NCI-H82 treated with DMSO at 0.1 percent for 48 hours (cell line): Measurements from ENCODE around the gene EML3.
A peak's percentile ranks its signal among the peaks of the same experiment; 100 is the strongest.
"Not testable (repeated sequence)": the region's sequence is repeated elsewhere in the genome, so short reads cannot be mapped to it uniquely, and the experiment has no call there.

Source experiments
- DNase-seq: peaks from one replicate; lab custom pipeline; 2025; ENCODE audit not compliant: unreplicated experiment; lab: John Stamatoyannopoulos, UW

EML3 gene

DNA sequence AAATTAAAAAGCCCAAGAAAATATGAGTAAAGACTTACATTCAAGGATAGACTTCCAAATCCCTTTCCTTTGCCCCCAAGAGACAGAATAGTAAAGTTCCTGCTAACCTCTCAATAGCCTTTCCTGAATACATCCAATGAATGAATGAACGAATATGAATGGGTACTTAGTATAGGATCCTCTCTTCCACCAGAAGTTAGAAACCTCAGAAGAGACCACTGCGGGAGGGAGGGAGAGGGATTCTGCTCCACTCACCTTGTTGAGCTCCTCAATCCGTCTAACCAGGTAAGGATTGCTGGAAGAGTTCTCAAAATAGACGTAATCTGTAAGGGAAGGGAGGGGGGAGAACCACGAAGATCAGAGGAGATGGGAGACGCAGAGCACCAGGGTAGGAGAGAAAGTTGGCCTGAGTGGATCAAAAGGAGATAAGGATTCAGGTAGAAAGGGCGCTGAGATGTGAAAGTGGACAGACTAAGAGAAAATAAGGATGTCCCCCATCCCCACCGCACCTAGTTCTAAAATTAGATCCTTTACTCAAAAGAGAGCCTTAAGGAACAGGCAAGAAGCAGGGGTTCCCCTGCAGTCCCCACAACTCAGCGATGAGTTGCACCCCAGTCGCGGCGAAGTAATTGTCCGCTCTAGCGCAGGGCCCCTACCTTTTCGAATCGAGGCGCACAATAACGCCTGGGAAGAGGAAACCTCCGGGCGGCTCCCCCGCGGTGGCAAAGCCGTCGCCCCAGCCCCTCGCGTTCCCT lies 12.0 kb downstream of the EML3 start:
- no peak for DNase-seq

DNA sequence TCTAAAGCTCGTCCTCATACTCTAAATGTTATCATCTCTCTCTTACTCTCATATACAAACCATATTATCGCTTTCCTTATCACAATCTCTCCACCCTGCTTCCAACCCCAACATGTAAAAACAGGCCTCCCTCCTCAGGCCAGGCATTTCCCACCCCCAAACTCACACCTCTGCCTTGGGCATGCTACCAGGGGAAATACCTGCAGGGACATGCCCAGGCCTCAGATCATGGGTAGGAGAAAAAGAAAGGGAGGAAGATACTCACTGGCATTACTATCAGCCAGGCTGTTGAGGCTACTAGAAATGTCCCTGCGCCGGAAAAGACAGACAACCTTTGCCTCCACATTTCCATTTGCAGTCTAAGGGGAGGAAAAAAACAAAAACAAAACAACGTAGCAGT lies 12.7 kb downstream of the EML3 start:
- DNase-seq = no peak

DNA sequence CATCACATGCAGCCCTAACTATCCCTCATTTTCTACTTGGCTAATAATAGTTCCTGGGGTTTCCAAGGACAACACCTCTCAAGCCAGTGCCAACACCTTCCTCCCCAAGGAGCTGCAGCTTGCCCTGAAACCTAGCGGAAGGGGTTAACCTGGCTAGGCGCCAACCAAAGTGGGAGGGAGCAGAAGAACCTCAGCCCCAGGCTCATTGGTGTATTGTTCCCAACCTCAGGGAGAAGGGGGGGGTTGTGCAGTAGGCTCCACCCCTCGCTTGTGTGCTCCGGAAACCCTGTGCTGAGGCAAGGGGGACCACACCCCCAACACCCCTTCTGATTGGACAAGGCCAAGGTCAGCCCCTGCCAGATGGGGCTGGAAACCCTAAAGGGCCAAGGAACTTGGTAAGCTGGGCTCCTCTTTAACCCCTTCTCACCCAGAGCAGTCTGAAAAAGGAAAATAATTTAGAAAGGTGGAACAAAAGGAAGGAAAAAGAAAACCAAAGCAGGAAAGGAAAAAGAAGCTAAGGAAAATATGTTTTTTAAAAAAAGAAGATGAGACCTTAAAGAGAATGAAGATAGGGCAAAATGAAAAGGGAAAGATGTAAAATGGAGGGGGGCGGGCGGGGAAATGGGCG lies 13.4 kb downstream of the EML3 start:
- peak; percentile 89 for DNase-seq

DNA sequence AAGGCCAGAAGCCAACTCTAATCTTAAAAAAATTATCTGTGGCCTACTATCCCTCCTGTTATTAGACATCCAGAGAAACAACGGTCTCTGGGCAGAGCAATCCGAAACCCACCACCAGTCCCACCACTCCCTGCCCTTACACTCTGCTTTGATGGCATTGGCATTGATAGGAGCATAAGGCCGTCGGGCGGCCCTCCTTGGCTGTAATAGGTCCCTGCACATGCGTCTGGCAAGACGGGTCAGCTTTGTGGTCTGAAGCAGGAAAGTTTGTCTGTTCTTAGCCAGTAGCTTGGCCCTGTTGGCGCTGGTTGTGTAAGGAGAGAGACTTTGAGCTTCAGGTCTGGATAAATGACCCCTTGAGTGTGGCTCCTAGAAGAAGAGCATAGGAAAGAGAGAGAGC lies 17.5 kb downstream of the EML3 start:
- no peak for DNase-seq

DNA sequence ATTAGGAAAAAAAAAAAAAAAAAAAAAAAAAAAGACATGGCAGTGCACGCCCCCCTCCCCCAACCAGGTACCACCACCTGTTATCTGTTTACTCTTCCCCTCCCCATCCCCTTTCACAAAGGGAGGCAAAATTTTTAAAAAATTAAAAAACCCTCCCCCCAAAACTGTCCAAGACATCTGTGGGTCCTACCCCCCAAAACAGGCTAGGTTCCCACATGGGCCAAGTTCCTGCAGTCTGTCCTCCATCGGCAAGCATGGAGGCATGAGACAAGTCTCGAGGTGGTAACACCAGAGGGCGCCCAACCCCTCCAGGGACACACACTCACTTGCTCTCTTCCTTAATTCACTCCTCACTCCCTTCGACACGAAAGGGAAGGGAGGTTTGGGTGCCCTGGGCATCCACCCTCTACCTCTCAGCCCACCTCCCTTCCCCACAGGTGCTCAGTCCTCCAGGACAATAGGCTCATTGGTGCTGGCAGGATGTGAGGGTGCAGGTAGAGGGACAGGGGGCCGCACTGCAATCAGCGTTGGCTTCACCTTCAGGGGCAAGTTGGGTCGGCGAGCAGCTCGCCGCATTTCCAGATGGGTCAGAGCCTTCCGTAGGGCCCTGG lies 19.0 kb downstream of the EML3 start:
- peak; percentile 46 for DNase-seq

DNA sequence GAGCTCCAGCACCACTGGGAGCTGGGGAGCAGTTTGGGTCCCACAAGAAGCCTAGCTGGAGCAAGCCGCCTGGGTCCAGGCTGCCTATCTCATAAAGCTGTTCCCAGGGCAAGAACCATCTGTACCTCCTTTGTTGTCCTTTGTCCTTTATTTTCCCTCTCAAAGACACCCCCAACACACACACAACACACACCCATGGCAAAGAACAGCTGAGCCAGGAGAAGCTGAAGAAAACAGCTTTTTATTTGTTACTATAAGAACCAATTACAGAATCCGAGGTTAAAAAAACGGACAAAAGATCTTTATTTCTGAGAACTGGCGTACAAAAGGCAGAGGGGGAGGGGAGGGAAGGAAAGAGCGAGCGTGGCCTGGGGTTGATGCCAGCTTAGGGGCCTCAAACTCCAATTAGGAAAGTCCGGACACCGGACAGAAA lies 19.6 kb downstream of the EML3 start:
- DNase-seq = no peak

DNA sequence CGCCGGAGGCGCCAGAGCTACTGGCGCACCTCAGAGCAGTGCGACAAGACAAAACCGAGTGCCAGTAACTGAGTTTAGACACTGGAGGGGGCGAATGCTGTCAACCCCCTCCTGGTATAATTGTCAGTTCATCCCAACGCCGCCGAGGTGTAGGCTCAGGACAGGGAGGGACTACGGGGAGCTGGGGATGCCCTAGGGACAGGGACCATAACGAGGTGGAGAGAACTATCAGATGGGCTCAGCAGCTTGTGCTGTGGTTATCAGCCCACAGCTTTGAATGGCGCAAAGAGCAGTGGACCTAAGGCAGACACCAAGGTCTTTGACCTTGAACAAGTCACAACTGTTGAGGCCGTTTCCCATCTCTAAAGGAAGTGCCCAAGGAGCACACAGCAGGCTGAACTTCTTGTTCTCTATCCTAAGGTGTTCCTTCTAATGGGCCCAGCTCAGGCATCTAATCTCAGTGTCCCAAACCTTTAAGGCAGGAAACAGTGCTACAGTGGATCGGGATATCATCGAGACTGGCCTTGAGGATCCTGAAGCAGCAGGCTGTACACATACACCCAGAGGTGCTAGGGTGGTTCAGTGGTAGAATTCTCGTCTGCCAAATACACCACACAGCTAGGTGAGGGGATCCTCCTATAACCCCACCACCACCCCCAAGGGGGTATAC lies 20.3 kb downstream of the EML3 start:
- no peak for DNase-seq

DNA sequence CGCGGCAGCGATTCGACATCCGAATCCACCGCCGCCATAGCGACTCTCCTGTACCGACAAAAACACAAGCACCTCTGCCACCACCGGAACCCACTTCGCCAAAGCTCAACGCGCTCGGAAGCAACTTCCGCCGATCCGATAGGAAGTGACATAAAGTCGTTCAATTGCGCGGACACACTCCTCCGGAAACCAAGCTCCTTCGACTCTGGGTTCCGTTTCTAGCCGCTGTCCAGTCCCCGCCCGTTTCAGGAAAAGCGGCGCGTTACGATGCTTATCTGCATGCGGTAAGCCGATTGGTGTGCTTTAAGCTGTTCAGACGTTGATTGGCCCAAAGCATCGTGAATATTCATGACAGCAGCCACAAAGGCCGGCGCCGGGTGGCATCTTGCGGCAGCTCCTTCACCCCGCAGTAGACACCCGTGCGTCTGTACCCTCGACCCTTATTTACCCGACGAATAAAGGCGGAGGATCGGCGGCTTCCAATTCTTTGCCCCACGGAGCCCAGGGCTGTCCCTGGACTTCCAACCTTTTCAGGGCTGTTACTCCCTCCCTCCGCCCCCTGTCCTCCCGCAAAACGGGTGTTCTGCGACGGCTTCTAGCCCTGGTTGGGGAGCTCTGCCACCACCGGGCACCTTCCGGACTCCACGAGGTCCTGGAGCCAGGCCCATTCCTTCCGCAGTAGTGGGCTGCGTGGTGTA lies 21.0 kb downstream of the EML3 start, which contains the start of gene TUT1:
TUT1 (minus strand) TSS at position 76 of the 698 bp plus-strand sequence; CDS start at position 38, 38 bp downstream.
- peak; percentile 98 for DNase-seq

DNA sequence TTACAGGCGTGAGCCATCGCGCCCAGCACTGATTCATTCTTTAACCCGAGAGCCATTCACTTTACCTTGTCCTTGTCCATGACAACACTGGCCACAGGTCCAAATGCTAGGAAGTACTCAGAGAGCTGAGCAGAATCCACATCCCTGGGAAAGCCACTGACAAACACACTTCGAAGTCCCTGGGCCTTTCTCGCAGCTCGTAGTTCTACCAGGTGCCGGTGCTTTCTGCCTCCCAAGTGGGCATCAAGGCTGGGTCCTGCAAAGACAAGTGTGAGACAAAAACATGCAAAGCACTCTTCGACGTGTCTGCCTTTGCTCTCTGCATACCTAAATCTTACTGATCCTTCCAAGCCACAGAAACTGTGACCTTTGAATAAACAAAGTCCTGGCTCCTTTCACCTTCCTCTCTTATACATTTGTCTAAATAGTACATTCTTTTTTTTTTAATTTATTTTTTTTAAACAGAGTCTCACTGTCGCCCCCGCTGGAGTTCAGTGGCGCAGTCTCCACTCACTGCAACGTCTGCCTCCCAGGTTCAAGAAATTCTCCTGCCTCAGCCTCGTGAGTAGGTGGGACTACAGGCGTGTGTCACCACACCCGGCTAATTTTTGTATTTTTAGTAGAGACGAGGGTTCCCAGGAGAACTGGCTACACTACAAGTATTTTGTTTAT lies 23.5 kb downstream of the EML3 start:
- no peak for DNase-seq

DNA sequence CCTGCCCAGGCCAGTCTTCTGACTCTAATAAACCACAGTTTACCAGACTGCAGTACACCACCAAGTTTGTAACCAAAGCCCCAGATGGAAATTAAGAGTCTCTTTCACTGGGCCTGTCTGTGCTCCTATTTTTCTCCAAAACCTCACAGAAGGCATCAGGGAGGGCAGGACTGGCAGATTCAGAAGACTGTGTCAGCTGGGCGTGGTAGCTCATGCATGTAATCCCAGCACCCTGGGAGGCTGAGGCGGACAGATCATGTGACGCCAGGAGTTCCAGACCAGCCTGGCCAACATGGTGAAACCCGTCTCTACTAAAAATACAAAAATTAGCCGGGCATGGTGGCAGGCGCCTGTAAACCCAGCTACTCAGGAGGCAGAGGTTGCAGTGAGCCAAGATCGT lies 27.2 kb downstream of the EML3 start:
- DNase-seq = not testable (repeated sequence)

DNA sequence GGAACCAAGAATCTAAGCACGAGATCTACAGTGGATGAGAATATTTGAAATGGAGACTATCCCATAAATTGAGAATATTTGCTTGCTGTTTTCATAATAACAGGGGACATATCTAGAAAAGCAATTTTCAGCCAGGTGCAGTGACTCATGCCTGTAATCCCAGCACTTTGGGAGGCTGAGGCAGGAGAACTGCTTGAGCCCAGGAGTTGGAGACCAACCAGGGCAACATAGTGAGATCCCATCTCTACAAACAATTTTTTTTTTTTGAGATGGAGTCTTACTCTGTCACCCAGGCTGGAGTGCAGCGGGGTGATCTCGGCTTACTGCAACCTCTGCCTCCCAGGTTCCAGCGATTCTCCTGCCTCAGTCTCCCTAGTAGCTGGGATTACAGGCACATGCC lies 30.8 kb downstream of the EML3 start:
- not testable (repeated sequence) for DNase-seq

DNA sequence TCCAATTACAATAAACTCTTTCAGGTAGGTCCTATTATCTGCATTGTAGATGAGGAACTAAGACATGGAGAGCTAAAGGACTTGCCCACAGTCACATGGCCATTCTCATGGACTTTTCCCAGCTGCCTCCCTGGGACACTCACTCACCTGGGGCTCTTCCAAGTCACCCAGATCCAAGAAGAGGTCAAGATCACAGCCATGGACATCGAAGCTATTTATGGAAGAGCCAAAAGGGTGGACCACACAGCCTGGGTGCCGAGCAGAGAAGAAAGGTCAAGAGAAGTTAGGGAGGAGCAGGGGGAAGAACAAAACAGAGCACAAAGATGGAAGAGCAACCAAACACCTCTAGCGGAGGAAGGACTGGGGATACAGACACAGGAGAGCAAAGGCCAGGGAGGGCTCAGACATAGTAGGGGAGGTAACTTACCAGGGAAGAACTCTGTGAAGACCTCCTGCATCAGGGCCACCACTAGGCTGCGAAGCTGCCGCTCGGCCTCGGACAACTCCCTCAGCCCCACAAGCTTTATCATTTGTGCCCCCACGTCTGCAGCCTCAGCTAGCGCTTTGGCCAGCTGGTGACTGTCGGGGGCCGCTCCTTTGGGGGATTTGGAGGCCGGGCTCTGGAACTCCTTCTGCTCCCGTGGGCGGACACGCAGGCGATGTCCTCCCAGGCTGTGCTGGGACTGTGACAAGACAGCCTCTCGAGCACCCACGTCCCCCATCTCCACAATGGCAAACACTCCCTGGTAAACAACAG lies 31.4 kb downstream of the EML3 start:
- no peak for DNase-seq

DNA sequence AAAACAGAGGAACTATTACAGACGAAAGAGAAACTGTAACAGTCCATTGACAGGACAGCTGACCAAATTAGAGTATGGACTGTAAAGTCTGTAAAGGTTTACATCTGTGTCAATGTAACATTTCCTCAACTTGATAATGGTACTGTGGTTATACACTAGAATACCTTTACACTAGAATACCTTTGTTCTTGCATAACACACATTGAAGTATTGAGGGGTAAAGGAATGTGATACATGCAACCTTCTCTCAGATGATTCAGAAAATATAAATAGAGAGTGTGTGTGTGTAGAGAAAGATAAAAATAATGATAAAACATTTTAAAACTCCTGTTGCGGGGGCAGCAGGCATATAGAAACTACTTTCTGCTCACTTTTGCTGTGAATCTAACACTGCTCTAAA lies 33.3 kb downstream of the EML3 start:
- DNase-seq = no peak

DNA sequence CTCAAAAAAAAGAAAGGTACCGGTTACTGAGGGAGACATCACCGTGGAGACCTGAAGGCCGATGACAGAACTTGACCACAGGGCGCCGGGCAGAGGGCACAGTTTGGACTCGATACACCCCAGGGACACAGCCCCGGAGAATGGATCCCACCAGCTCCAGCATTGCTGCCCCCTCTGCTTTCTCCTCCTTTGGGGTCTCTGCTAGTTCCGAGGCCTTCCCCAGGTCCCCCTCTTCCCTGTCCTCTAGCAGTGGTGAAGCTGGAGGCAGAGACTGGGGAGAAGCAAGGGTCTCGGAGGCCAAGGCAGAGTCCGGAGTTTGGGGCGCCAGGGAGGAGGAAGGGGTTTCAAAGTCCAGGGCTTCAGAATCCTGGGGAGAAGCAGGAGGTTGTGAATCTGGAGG lies 34.0 kb downstream of the EML3 start:
- no peak for DNase-seq

DNA sequence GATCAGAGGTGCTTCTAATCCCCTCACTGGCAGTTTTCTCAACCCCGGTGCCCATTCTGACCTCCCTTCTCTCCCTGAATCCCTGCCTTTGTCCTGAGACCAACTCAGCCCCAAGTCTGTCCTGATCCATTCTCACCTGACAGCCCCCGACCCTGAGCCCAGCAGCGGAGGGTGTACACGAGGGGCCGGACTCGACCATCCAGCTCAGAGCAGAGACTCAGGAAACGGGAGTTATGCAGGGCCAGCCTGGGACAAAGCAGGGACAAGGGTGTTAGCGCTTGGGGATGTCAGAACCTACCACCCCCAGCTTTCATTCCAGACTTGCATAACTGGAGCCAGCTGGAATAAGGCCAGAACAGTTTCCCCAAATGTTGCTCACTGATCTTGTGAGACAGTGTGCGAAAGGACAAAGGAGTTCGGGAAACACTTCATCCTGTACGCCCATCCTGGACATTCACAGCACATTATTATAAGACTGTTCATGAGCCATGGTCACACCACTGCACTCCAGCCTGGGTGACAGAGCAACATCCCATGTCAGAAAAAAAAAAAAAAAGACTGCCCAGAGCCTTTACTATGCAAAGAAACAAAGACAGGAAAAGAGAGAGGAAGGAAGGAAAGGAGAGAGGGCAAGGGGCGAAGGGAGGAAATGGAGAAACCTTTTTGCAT lies 35.4 kb downstream of the EML3 start:
- DNase-seq = no peak

DNA sequence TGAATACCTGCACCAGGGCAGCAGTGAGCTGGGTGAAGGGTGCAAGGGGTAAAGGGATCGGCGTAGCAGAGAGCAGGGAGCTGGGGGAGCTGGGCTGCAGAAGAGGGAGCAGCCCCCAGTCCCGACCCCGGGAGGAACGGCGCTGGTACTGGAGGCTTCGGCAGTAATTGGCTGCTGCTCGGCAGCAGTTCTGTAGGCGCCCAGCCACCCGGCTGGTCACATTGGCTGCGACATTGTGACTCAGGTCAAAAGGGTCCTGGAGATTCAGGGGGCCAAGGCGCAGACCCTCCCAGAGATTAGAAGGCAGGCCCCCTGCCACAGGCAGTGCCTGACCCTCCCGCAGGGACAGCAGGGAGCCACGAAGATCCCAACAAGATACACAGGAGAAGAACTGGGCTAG lies 36.7 kb downstream of the EML3 start:
- DNase-seq = no peak

DNA sequence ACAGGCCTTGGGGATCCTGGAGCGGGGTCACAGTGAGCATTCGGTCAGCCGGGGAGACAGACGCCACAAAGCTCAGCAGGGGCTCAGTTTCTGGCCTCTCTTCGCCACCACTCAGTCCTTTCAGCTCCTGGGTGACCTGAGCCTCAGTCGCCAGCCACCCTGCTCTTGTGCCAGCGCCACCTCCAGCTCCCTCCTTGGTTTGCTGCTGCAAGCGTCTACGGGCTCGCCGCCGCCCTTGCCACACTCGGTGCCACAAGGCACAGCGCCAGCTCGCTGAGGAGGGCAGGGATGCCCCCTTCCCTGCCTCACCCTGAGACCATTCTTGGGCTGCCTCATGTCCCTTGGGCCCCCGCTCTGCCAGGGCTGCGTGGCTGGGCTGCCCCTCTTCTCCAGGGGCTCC lies 37.4 kb downstream of the EML3 start:
- DNase-seq = no peak

DNA sequence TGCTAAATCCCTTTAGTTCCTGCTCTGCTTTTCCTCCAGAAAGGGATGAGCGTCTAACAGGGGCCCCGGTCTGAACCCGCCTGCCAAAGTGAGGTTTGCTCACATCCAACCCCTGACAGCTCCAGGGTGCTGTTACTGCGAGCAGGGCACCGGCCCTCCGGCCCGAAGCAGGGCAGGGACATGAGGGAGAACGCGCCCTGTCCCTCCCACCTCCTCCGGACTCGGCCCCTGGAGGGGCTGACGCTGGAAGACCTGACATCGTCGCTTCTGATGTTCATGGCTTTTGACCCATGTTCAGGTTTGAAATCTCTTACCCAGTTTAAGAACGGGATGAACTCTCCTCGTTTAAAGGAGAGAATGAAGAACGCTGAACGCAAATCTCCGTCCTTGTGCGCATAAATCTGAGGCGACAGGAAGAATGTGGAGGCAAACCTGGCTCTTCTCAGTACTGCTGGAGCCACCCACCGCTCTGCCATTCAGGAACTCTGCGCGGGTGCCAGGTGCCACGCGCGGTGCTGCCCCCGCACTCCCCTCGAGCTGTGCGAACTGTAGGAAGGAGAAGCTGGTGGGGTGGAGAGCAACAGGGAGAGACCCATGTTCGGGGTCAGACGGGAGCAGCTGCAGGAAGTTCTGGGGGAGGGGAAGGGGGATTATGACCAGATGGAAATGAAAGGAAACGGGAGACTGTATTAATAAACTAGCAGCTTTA lies 38.1 kb downstream of the EML3 start:
- peak; percentile 62 for DNase-seq
